Small intestine (tissue), 7 donors: ENCODE data around the gene PYCARD. TPM values are rescaled to one million over a fixed set of nuclear protein-coding genes. Genes with fewer than 3 reads are reported as not detected.

Experiments used
- DNase-seq, 2 donors: peaks; one replicate each; pipeline versions ENCODE4 v3.0.0 to v3.0.0-alpha.2; 2013
- FAIRE-seq: peaks from 2 replicates; lab custom pipeline; 2012; peaks lifted over from hg19 to GRCh38; lab: Jason Lieb, UNC
- H3K27ac ChIP-seq, 3 donors: one replicate each; pipeline ENCODE4 v1.5.1; 2013; ENCODE audit warnings: low read length in 2 of 3, mild to moderate bottlenecking in 2 of 3, control low read depth in 1 of 3, inconsistent platforms in 1 of 3, low read depth in 1 of 3, moderate library complexity in 1 of 3
- H3K27me3 ChIP-seq, 3 donors: one replicate each; pipeline ENCODE4 v1.6.1; 2013; ENCODE audit warnings: low read length in 3 of 3, inconsistent platforms in 1 of 3; ENCODE audit not compliant: control insufficient read depth in 3 of 3, insufficient read depth in 3 of 3
- H3K36me3 ChIP-seq, 3 donors: one replicate each; pipeline ENCODE4 v1.6.1; 2013; ENCODE audit warnings: low read length in 3 of 3, inconsistent platforms in 1 of 3, low read depth in 1 of 3, mild to moderate bottlenecking in 1 of 3, moderate library complexity in 1 of 3; ENCODE audit not compliant: control insufficient read depth in 3 of 3, insufficient read depth in 2 of 3
- H3K4me1 ChIP-seq, 3 donors: one replicate each; pipeline ENCODE4 v1.6.1; 2013; ENCODE audit warnings: low read length in 2 of 3, inconsistent platforms in 1 of 3, low read depth in 1 of 3, mild to moderate bottlenecking in 1 of 3, moderate library complexity in 1 of 3; ENCODE audit not compliant: control insufficient read depth in 3 of 3, insufficient read depth in 2 of 3
- H3K4me3 ChIP-seq, 3 donors: one replicate each; pipeline ENCODE4 v1.5.1; 2013; ENCODE audit warnings: low read length in 3 of 3, control low read depth in 1 of 3, inconsistent platforms in 1 of 3, low read depth in 1 of 3, mild to moderate bottlenecking in 1 of 3, moderate library complexity in 1 of 3
- H3K9me3 ChIP-seq, 2 donors: one replicate each; pipeline ENCODE4 v1.6.1; 2013; ENCODE audit warnings: low read depth in 1 of 2, low read length in 1 of 2; ENCODE audit not compliant: control insufficient read depth in 2 of 2, insufficient read depth in 1 of 2
- WGBS, 3 donors: extraction: QIAGEN DNeasy Blood & Tissue Kit; methylation state at CpG; one replicate each; pipeline ENCODE4 v1.1.7; 2013; 5-methylcytosine and 5-hydroxymethylcytosine counted together
- polyA plus RNA-seq, 4 donors: library from polyadenylated mRNA; stranded (reverse) in 3 of 4; unstranded in 1 of 4; fragments of 200-250 nt in 3 of 4; fragments of 120-200 nt in 1 of 4; gene quantifications; one replicate each; pipeline versions ENCODE4 v1.2.1 to v1.2.3, GENCODE V29; 2013
- donor health status: healthy with polysubstance abuse.
- donor health status: control.
- donor health status: control.
- donor health status: Bipolar disorder and iron deficiency.
- donor health status: healthy.

PYCARD gene
- polyA plus RNA-seq, 4 donors, result 47.1 to 247 (median 170) TPM

DNA sequence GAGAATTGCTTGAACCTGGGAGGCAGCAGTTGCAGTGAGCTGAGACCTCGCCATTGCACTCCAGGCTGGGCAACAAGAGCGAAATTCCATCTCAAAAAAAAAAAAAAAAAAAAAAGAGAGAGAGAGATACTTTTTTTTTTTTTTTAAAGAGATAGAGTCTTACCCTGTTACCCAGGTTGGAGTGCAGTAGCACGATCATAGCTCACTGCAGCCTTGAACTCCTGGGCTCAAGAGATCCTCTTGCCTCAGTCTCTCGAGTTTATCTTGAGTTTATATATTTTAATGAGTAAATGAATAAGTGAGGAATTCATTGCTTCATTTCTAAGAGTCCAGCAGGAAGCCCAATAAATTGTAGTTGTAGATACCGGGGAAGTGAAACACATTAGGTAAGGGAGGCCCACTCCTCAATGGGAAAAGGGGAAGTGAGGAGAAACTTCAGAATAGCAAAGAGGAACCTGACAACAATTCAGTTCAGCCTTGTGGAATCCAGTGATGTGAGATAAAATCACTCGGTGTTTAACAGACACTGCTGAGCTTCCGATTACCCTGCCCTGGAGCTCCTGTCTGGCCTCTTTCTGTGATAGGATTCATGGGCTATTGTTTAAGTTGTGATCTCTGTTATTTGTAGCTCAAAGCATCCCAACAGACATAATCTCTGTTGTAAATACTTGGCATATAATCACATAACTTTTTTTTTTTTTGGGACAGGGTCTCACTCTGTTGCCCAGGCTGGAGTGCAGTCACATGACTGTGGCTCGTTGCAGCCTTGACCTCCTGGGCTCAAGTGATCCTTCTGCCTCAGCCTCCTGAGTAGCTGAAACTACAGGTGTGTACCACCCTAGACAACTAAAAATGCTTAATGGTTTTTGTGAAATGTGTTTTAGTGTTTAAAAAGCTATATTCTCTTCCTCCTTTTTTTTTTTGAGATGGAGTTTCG lies 41.4 kb upstream of the PYCARD start:
- Histone ChIP-seq H3K36me3 (no peaks in the 10 kb centered on the region), H3K4me1 (no peaks in the 10 kb centered on the region), H3K27ac (no peak overlapping the region), H3K27me3 (no peaks in the 10 kb centered on the region), H3K4me3 (no peak overlapping the region), H3K9me3 (no peaks in the 10 kb centered on the region)
- FAIRE-seq, result no peak
- 54 to 60% (median 60%) methylated on average over 7 to 9 of the region's 9 CpGs for WGBS, 3 donors
- DNase-seq, result no peak

GRCh38 chr16:31242206-31242605 lies 39.6 kb upstream of the PYCARD start:
- H3K4me1 ChIP-seq, result no peaks in the 10 kb centered on the region
- H3K27ac ChIP-seq, result no peak overlapping the region
- no peak for DNase-seq
- no peaks in the 10 kb centered on the region for H3K36me3 ChIP-seq
- no peak for FAIRE-seq
- no peaks in the 10 kb centered on the region for H3K9me3 ChIP-seq
- WGBS, 3 donors, result 54 to 62% (median 61%) methylated on average over 6 of the region's 6 CpGs
- no peaks in the 10 kb centered on the region for H3K27me3 ChIP-seq
- H3K4me3 ChIP-seq, result no peak overlapping the region

DNA sequence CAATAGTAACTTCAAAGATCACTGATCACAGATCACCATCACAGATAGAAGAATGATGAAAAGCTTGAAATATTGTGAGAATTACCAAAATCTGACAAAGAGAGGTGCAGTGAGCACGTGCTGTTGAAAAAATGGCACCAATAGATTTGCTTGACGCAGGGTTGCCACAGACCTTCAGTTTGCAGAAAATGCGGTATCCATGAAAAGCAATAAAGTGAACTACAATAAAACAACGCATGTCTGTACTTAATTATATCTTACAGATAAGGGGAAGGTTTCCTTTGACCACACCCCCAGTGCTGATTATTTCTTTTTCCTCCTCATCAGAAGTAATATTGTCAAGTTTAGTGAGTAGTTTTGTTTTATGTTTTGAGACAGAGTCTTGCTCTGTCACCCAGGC lies 35.5 kb upstream of the PYCARD start:
- Histone ChIP-seq H3K9me3 (peaks cover 0 to 8% of the 10 kb centered on the region in 2 donors), H3K4me3 (no peak overlapping the region), H3K27ac (no peak overlapping the region), H3K4me1 (no peaks in the 10 kb centered on the region), H3K36me3 (no peaks in the 10 kb centered on the region), H3K27me3 (no peaks in the 10 kb centered on the region)
- FAIRE-seq, result no peak
- 14 to 64% (median 42%) methylated on average over 4 of the region's 4 CpGs for WGBS, 3 donors
- DNase-seq, result peak; percentile 46 to 58

GRCh38 chr16:31229501-31229900 lies 26.9 kb upstream of the PYCARD start:
- FAIRE-seq, result no peak
- DNase-seq, result no peak
- no peak overlapping the region for H3K27ac ChIP-seq
- H3K4me1 ChIP-seq, result no peaks in the 10 kb centered on the region
- 51 to 59% (median 54%) methylated on average over 10 of the region's 10 CpGs for WGBS, 3 donors
- H3K27me3 ChIP-seq, result no peaks in the 10 kb centered on the region
- no peaks in the 10 kb centered on the region for H3K36me3 ChIP-seq
- H3K4me3 ChIP-seq, result no peak overlapping the region
- peaks cover 0 to 2% of the 10 kb centered on the region in 2 donors for H3K9me3 ChIP-seq

DNA sequence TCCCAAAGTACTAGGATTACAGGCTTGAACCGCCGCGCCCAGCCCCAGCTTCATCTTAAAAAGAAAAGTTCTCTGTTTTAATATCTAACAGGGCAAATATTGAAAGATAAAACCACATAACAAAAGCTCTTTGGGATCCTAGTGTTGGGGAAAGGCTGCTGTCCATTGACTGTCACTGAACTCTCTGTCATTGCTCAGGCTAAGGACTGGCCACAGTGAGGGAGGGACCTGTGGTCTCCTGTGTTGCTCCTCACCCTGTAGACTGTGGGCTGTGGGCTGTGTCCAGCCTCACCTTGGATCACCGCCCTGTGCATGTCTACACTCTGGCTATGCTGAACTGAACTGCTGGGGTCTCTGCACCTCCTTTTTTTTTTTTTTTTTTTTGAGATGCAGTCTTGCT lies 25.6 kb upstream of the PYCARD start:
- FAIRE-seq (no peak), DNase-seq (no peak)
- no peaks in the 10 kb centered on the region for H3K36me3 ChIP-seq
- no peaks in the 10 kb centered on the region for H3K9me3 ChIP-seq
- 95 to 100% (median 97%) methylated on average over 4 of the region's 4 CpGs for WGBS, 3 donors
- H3K4me3 ChIP-seq, result no peak overlapping the region
- no peak overlapping the region for H3K27ac ChIP-seq
- no peaks in the 10 kb centered on the region for H3K27me3 ChIP-seq
- peaks cover 0 to 4% (median 0%) of the 10 kb centered on the region in 3 donors for H3K4me1 ChIP-seq

- no peaks in the 10 kb centered on the region for H3K9me3 ChIP-seq
- peaks cover 0 to 4% (median 0%) of the 10 kb centered on the region in 3 donors for H3K27me3 ChIP-seq
- DNase-seq (no peak), FAIRE-seq (no peak)
- 93 to 94% (median 94%) methylated on average over 3 of the region's 3 CpGs for WGBS, 3 donors
- H3K4me1 ChIP-seq, result peaks cover 0 to 4% (median 0%) of the 10 kb centered on the region in 3 donors
- no peaks in the 10 kb centered on the region for H3K36me3 ChIP-seq
- no peak overlapping the region for H3K4me3 ChIP-seq
- H3K27ac ChIP-seq, result no peak overlapping the region
Observed at GRCh38 chr16:31225193-31225592, 22.6 kb upstream of the PYCARD start.

DNA sequence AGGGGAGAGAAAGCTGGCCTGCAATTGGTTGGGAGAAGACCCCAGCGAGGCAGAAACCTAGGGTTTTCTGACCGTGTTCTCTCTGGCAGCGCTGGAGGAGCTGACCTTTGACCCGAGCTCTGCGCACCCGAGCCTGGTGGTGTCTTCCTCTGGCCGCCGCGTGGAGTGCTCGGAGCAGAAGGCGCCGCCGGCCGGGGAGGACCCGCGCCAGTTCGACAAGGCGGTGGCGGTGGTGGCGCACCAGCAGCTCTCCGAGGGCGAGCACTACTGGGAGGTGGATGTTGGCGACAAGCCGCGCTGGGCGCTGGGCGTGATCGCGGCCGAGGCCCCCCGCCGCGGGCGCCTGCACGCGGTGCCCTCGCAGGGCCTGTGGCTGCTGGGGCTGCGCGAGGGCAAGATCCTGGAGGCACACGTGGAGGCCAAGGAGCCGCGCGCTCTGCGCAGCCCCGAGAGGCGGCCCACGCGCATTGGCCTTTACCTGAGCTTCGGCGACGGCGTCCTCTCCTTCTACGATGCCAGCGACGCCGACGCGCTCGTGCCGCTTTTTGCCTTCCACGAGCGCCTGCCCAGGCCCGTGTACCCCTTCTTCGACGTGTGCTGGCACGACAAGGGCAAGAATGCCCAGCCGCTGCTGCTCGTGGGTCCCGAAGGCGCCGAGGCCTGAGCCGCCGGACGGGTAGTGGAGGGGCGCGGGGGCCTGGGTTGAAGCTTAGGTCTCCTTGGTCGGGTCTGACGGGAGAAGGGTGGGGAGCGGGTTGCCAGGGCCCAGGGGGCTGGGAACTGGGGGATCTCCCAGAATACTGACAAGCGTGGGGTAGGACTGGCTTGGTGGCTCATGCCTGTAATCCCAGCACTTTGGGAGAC lies 21.8 kb upstream of the PYCARD start:
- WGBS, 3 donors, result 84 to 91% (median 88%) methylated on average over 74 to 80 of the region's 80 CpGs
- DNase-seq, result no peak
- no peak overlapping the region for H3K4me3 ChIP-seq
- no peaks in the 10 kb centered on the region for H3K9me3 ChIP-seq
- no peak overlapping the region for H3K27ac ChIP-seq
- peaks cover 0 to 4% (median 0%) of the 10 kb centered on the region in 3 donors for H3K27me3 ChIP-seq
- peaks cover 0 to 4% (median 0%) of the 10 kb centered on the region in 3 donors for H3K4me1 ChIP-seq
- no peaks in the 10 kb centered on the region for H3K36me3 ChIP-seq
- no peak for FAIRE-seq

- no peak for FAIRE-seq
- peaks cover 0 to 5% (median 1%) of the 10 kb centered on the region in 3 donors for H3K27me3 ChIP-seq
- H3K4me3 ChIP-seq, result no peak overlapping the region
- no peak overlapping the region for H3K27ac ChIP-seq
- H3K36me3 ChIP-seq, result no peaks in the 10 kb centered on the region
- no peak for DNase-seq
- no peaks in the 10 kb centered on the region for H3K9me3 ChIP-seq
- WGBS, 3 donors, result 91 to 94% (median 93%) methylated on average over 5 of the region's 5 CpGs
- H3K4me1 ChIP-seq, result peaks cover 0 to 4% (median 0%) of the 10 kb centered on the region in 3 donors
Observed at GRCh38 chr16:31223044-31223443, 20.5 kb upstream of the PYCARD start.
